A549 (cell line): ENCODE measurements around the gene AMOTL1.

Experiments used
- CEBPB ChIP-seq, 2 experiments: fragments of >200 bp in 1 of 2; sonication (Bioruptor Twin) in 1 of 2; formaldehyde crosslinking in 1 of 2; IDR thresholded peaks; 2 replicates each; pipeline ENCODE4 v1.6.1; 2012 to 2016
- EP300 ChIP-seq, 2 experiments: fragments of >200 bp; sonication (Bioruptor Twin); formaldehyde crosslinking; IDR thresholded peaks; 2 replicates in 1 of 2; 3 replicates in 1 of 2; pipeline ENCODE4 v1.6.1; 2016 to 2017
- HOXB5 ChIP-seq: fragments of 250-450 bp; sonication (Bioruptor Pico); IDR thresholded peaks from 2 replicates; pipeline ENCODE4 v1.5.0; 2020; ENCODE audit warnings: mild to moderate bottlenecking, moderate library complexity
- MAFK ChIP-seq: fragments of 450-650 bp; IDR thresholded peaks from 2 replicates; pipeline ENCODE4 v1.6.1; 2014; ENCODE audit not compliant: partially characterized antibody
- MAX ChIP-seq: IDR thresholded peaks from 2 replicates; pipeline ENCODE4 v1.6.1; 2012
- MAZ ChIP-seq: fragments of 150-350 bp; IDR thresholded peaks from 2 replicates; pipeline ENCODE4 v1.6.1; 2014; ENCODE audit warnings: antibody characterized with exemption, low read depth, low read length, borderline replicate concordance
- NFE2L2 ChIP-seq: fragments of 150-350 bp; conservative IDR thresholded peaks from 2 replicates; pipeline ENCODE4 v1.6.1; 2014; ENCODE audit warnings: low read length
- PBX3 ChIP-seq: IDR thresholded peaks from 2 replicates; pipeline ENCODE4 v1.6.1; 2012
- RAD21 ChIP-seq, 2 experiments: fragments of >200 bp in 1 of 2; sonication (Bioruptor Twin) in 1 of 2; formaldehyde crosslinking in 1 of 2; IDR thresholded peaks in 1 of 2; conservative IDR thresholded peaks in 1 of 2; 2 replicates in 1 of 2; 3 replicates in 1 of 2; pipeline ENCODE4 v1.6.1; 2012 to 2018; ENCODE audit warnings: inconsistent platforms in 1 of 2
- REST ChIP-seq: fragments of 200-600 bp; sonication (generic); IDR thresholded peaks from 2 replicates; pipeline ENCODE4 v1.6.1; 2016; ENCODE audit warnings: antibody characterized with exemption, mild to moderate bottlenecking, moderate library complexity
- SMC3 ChIP-seq: fragments of >200 bp; sonication (Bioruptor Twin); formaldehyde crosslinking; IDR thresholded peaks from 3 replicates; pipeline ENCODE4 v1.6.1; 2018; ENCODE audit warnings: inconsistent platforms
- TP53 ChIP-seq: fragments of 250-450 bp; sonication (Bioruptor Pico); IDR thresholded peaks from 2 replicates; pipeline ENCODE4 v1.5.0; 2021; ENCODE audit warnings: mild to moderate bottlenecking, moderate library complexity
- TF ChIP-seq, protein P1 (sequence below): fragments of >200 bp; sonication (Bioruptor Twin); formaldehyde crosslinking; IDR thresholded peaks from 3 replicates; pipeline ENCODE4 v1.5.1; 2016

DNA sequence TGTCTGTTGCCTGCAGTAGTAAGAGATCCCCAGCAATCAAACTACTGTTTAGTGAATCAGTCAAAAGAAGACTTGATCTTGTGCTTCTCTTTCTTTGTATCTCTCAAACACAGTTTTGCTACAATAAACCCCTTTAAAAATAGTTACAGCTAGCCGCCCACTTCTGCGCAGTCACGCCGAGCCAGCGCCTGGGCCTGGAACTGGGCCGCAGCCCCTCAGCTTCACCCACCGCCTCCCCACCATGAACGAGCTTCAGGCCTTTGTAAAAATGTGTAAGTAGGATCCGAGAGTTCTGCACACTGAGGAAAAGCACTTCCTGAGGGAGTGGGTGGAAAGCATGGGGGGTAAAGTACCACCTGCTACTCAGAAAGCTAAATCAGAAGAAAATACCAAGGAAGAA is 144.7 kb downstream of the AMOTL1 start:
- TF ChIP-seq, protein P1, sequence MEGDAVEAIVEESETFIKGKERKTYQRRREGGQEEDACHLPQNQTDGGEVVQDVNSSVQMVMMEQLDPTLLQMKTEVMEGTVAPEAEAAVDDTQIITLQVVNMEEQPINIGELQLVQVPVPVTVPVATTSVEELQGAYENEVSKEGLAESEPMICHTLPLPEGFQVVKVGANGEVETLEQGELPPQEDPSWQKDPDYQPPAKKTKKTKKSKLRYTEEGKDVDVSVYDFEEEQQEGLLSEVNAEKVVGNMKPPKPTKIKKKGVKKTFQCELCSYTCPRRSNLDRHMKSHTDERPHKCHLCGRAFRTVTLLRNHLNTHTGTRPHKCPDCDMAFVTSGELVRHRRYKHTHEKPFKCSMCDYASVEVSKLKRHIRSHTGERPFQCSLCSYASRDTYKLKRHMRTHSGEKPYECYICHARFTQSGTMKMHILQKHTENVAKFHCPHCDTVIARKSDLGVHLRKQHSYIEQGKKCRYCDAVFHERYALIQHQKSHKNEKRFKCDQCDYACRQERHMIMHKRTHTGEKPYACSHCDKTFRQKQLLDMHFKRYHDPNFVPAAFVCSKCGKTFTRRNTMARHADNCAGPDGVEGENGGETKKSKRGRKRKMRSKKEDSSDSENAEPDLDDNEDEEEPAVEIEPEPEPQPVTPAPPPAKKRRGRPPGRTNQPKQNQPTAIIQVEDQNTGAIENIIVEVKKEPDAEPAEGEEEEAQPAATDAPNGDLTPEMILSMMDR: no peak
- TF ChIP-seq EP300 (IDR thresholded peaks at IDR 0.05) (no peak), REST (no peak), MAFK (no peak), TP53 (CRISPR knock-in tag) (no peak), PBX3 (no peak), MAX (no peak), NFE2L2 (no peak), CEBPB (IDR thresholded peaks at IDR 0.05) (no peak), MAZ (no peak), SMC3 (no peak), RAD21 (conservative IDR thresholded peaks at IDR 0.05 in 1 of 2, IDR thresholded peaks at IDR 0.05 in 1 of 2) (no peak), HOXB5 (CRISPR knock-in tag) (no peak)
